ENCODE measurements around the gene TSPAN9.

DNA sequence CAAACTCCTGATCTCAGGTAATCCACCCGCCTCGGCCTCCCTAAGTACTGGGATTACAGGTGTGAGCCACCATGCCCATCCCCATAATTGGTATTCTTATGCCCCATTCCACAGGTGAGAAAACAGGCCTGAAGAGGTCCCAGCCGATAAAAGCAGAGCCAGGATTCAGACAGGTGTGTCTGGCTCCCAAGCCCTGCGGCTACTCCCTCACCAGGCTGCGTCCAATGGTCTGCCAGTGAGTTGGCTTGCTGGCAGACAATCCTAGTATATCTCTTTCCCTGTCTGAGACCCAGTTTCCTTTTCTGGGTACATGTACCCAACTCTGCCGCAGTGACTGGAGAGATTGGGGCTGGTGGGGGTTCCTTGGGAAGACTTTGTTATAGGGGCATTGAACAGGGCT is 1.9 kb upstream of the TSPAN9 start:
- no peak for TF ChIP-seq POLR2A (IDR thresholded peaks at IDR 0.05)
- TF ChIP-seq, protein P1, sequence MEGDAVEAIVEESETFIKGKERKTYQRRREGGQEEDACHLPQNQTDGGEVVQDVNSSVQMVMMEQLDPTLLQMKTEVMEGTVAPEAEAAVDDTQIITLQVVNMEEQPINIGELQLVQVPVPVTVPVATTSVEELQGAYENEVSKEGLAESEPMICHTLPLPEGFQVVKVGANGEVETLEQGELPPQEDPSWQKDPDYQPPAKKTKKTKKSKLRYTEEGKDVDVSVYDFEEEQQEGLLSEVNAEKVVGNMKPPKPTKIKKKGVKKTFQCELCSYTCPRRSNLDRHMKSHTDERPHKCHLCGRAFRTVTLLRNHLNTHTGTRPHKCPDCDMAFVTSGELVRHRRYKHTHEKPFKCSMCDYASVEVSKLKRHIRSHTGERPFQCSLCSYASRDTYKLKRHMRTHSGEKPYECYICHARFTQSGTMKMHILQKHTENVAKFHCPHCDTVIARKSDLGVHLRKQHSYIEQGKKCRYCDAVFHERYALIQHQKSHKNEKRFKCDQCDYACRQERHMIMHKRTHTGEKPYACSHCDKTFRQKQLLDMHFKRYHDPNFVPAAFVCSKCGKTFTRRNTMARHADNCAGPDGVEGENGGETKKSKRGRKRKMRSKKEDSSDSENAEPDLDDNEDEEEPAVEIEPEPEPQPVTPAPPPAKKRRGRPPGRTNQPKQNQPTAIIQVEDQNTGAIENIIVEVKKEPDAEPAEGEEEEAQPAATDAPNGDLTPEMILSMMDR (IDR thresholded peaks at IDR 0.05): no peak
